GM12891 (cell line): ENCODE results near the gene CYP8B1.

Experiments
- POLR2A ChIP-seq: IDR thresholded peaks from 2 replicates; pipeline ENCODE4 v1.6.1; 2011; ENCODE audit warnings: low read depth, low read length, control low read depth
- POLR2AphosphoS5 ChIP-seq: IDR thresholded peaks from 2 replicates; pipeline ENCODE4 v1.6.1; 2011; ENCODE audit warnings: low read depth, low read length, control low read depth
- TAF1 ChIP-seq: IDR thresholded peaks from 2 replicates; pipeline ENCODE4 v1.6.1; 2011; ENCODE audit warnings: low read depth, low read length, control low read depth

GRCh38 chr3:42873221-42873982 lies 2.3 kb downstream of the CYP8B1 start:
- TF ChIP-seq POLR2A, result no peak
- TF ChIP-seq TAF1, result no peak
- TF ChIP-seq POLR2AphosphoS5, result no peak
